Measurements from ENCODE around the gene FAM83G. TPM values are rescaled to one million over a fixed set of nuclear protein-coding genes. Genes with fewer than 3 reads are reported as not detected.

FAM83G gene
- total and polyA plus RNA-seq, 2 experiments from 2014 or later: 7.6 to 44.5 TPM

- TF ChIP-seq NANOG (IDR thresholded peaks at IDR 0.05; ENCODE audit: borderline replicate concordance): no peak
- no peaks in the 10 kb centered on the region for H3K27me3 ChIP-seq (ENCODE audit: insufficient read depth)
- no peak overlapping the region for H2AFZ ChIP-seq
- no peaks in the 10 kb centered on the region for H3F3A ChIP-seq (replicated peaks; ENCODE audit: low read depth)
- H3K9me2 ChIP-seq (ENCODE audit: insufficient read depth): no peaks in the 10 kb centered on the region
- H3K4me1 Mint-ChIP-seq: peaks cover 35% of the 10 kb centered on the region
- no peak overlapping the region for H3K27ac Mint-ChIP-seq
- H3K9me3 Mint-ChIP-seq: no peaks in the 10 kb centered on the region
- no peaks in the 10 kb centered on the region for H3K79me2 ChIP-seq (replicated peaks; ENCODE audit: insufficient read depth)
- H3K27me3 Mint-ChIP-seq (ENCODE audit: insufficient read depth, low read depth, poor library complexity): peaks cover 23% of the 10 kb centered on the region
- no peaks in the 10 kb centered on the region for H4K20me1 ChIP-seq (replicated peaks; ENCODE audit: insufficient read depth)
- H3K4me1 ChIP-seq (ENCODE audit: insufficient read depth): peaks cover 4% of the 10 kb centered on the region; the same call in 1 of the 2 replicates
- DNase-seq (ENCODE audit: low spot score): peak; percentile 68
- H3K4me3 Mint-ChIP-seq: no peak overlapping the region
- peak; percentile 67 for ATAC-seq
- H3K4me3 ChIP-seq: no peak overlapping the region
- H3K36me3 ChIP-seq (ENCODE audit: insufficient read depth): no peaks in the 10 kb centered on the region; the same call in 1 of the 2 replicates
- peak overlapping the region; percentile 66; the same call in 1 of the 2 replicates for H3K27ac ChIP-seq (ENCODE audit: low read depth)
- H3K4me2 ChIP-seq: peak overlapping the region; percentile 51; the same call in 1 of the 2 replicates
- H3K36me3 Mint-ChIP-seq (ENCODE audit: low read depth): peaks cover 16% of the 10 kb centered on the region
Measured at GRCh38 chr17:18966831-18967624, 37.5 kb downstream of the FAM83G start.

- no peaks in the 10 kb centered on the region for H3K27me3 ChIP-seq (ENCODE audit: insufficient read depth)
- peaks cover 12% of the 10 kb centered on the region for H3K36me3 Mint-ChIP-seq (ENCODE audit: low read depth)
- no peak for DNase-seq (ENCODE audit: low spot score)
- peaks cover 4% of the 10 kb centered on the region; the same call in 1 of the 2 replicates for H3K4me1 ChIP-seq (ENCODE audit: insufficient read depth)
- no peak overlapping the region for H3K4me2 ChIP-seq
- H3K4me3 ChIP-seq: no peak overlapping the region
- no peak overlapping the region for H3K27ac Mint-ChIP-seq
- no peaks in the 10 kb centered on the region for H3K79me2 ChIP-seq (replicated peaks; ENCODE audit: insufficient read depth)
- no peak overlapping the region for H3K27ac ChIP-seq (ENCODE audit: low read depth)
- H3K4me1 Mint-ChIP-seq: peaks cover 37% of the 10 kb centered on the region
- no peak for ATAC-seq
- no peak overlapping the region; the same call in 2 of the 3 replicates for H3K4me3 Mint-ChIP-seq
- no peaks in the 10 kb centered on the region for H3K9me3 Mint-ChIP-seq
- H3K27me3 Mint-ChIP-seq (ENCODE audit: insufficient read depth, low read depth, poor library complexity): peaks cover 22% of the 10 kb centered on the region
- H3F3A ChIP-seq (replicated peaks; ENCODE audit: low read depth): no peaks in the 10 kb centered on the region
- no peaks in the 10 kb centered on the region for H3K9me2 ChIP-seq (ENCODE audit: insufficient read depth)
- no peaks in the 10 kb centered on the region for H4K20me1 ChIP-seq (replicated peaks; ENCODE audit: insufficient read depth)
- H3K36me3 ChIP-seq (ENCODE audit: insufficient read depth): no peaks in the 10 kb centered on the region; the same call in 1 of the 2 replicates
- no peak overlapping the region for H2AFZ ChIP-seq
- TF ChIP-seq JUNB (IDR thresholded peaks at IDR 0.05; ENCODE audit: unreplicated experiment): no peak
- TF ChIP-seq STAT1 (IDR thresholded peaks at IDR 0.05; ENCODE audit: unreplicated experiment): no peak
- TF ChIP-seq EZH2phosphoT487 (IDR thresholded peaks at IDR 0.05; ENCODE audit: unreplicated experiment): no peak
- TF ChIP-seq POLR2AphosphoS5 (IDR thresholded peaks at IDR 0.05; ENCODE audit: low read depth): no peak
- TF ChIP-seq ZNF462 (CRISPR knock-in tag; IDR thresholded peaks at IDR 0.05): no peak
- TF ChIP-seq NANOG (IDR thresholded peaks at IDR 0.05; ENCODE audit: borderline replicate concordance): no peak
- TF ChIP-seq CTCF (conservative IDR thresholded peaks at IDR 0.05; ENCODE audit: low read depth in 2 of 2): no peak
Measured at GRCh38 chr17:18965530-18966236, 38.9 kb downstream of the FAM83G start.
